Mesendoderm (in vitro differentiated cells): ENCODE measurements around the gene PRSS50. TPM values are rescaled to one million over a fixed set of nuclear protein-coding genes. Genes with fewer than 3 reads are reported as not detected.

Experiments used
- DNase-seq: peaks from one replicate; pipeline ENCODE4 v3.0.0; 2013
- H2AK5ac ChIP-seq: 2 replicates; pipeline ENCODE4 v1.6.1; 2013; ENCODE audit warnings: low read length, inconsistent platforms
- H2BK120ac ChIP-seq: 2 replicates; pipeline ENCODE4 v1.6.1; 2013; ENCODE audit warnings: low read depth, mild to moderate bottlenecking, low read length, moderate library complexity, mixed read lengths
- H2BK15ac ChIP-seq: replicated peaks from 2 replicates; pipeline ENCODE4 v1.6.1; 2013; ENCODE audit warnings: low read depth, mild to moderate bottlenecking, moderate library complexity
- H2BK5ac ChIP-seq: 2 replicates; pipeline ENCODE4 v1.6.1; 2013; ENCODE audit warnings: low read length, inconsistent platforms
- H3K18ac ChIP-seq: 2 replicates; pipeline ENCODE4 v1.6.1; 2013; ENCODE audit warnings: mild to moderate bottlenecking, low read length, mixed read lengths
- H3K23ac ChIP-seq: one replicate; pipeline ENCODE4 v1.6.1; 2013; ENCODE audit warnings: low read length
- H3K27ac ChIP-seq: 2 replicates; pipeline ENCODE4 v1.5.1; 2013; ENCODE audit warnings: low read depth, mild to moderate bottlenecking, inconsistent platforms, low read length, moderate library complexity
- H3K27me3 ChIP-seq: 2 replicates; pipeline ENCODE4 v1.6.1; 2013; ENCODE audit warnings: low read length, control low read depth, mild to moderate bottlenecking, inconsistent platforms; ENCODE audit not compliant: insufficient read depth, poor library complexity
- H3K36me3 ChIP-seq: 2 replicates; pipeline ENCODE4 v1.6.1; 2013; ENCODE audit warnings: low read length, inconsistent platforms; ENCODE audit not compliant: control insufficient read depth, insufficient read depth
- H3K4ac ChIP-seq: one replicate; pipeline ENCODE4 v1.6.1; 2013; ENCODE audit warnings: low read depth, mild to moderate bottlenecking, low read length, moderate library complexity
- H3K4me1 ChIP-seq: 2 replicates; pipeline ENCODE4 v1.6.1; 2013; ENCODE audit warnings: low read depth, low read length, inconsistent platforms; ENCODE audit not compliant: control insufficient read depth
- H3K4me2 ChIP-seq: 2 replicates; pipeline ENCODE4 v1.6.1; 2013; ENCODE audit warnings: low read length
- H3K4me3 ChIP-seq: 2 replicates; pipeline ENCODE4 v1.5.1; 2013; ENCODE audit warnings: mild to moderate bottlenecking, low read length
- H3K56ac ChIP-seq: one replicate; pipeline ENCODE4 v1.6.1; 2013; ENCODE audit warnings: low read length
- H3K79me1 ChIP-seq: 2 replicates; pipeline ENCODE4 v1.6.1; 2013; ENCODE audit warnings: low read length, inconsistent platforms
- H3K79me2 ChIP-seq: 2 replicates; pipeline ENCODE4 v1.6.1; 2013; ENCODE audit warnings: mild to moderate bottlenecking, low read length; ENCODE audit not compliant: control insufficient read depth, insufficient read depth
- H3K9ac ChIP-seq: 2 replicates; pipeline ENCODE4 v1.6.1; 2013; ENCODE audit warnings: low read length, inconsistent platforms
- H4K5ac ChIP-seq: one replicate; pipeline ENCODE4 v1.6.1; 2013; ENCODE audit warnings: low read length
- H4K8ac ChIP-seq: one replicate; pipeline ENCODE4 v1.6.1; 2013; ENCODE audit warnings: low read depth, mild to moderate bottlenecking, control low read depth, low read length, moderate library complexity
- WGBS: extraction: QIAGEN DNeasy Blood & Tissue Kit; methylation state at CpG from one replicate; pipeline ENCODE4 v1.1.7; 2013; ENCODE audit warnings: low lambda C conversion rate, missing lambda C conversion rate; ENCODE audit not compliant: insufficient coverage; ENCODE audit errors: extremely low coverage; 5-methylcytosine and 5-hydroxymethylcytosine counted together
- small RNA-seq: library from polyadenylated mRNA; stranded (forward); fragments of <200 nt; extraction: miRNeasy Mini kit (QIAGEN cat#:217004); gene quantifications from one replicate; pipeline ENCODE3, GENCODE V24; 2013; ENCODE audit not compliant: insufficient read depth

PRSS50 gene

DNA sequence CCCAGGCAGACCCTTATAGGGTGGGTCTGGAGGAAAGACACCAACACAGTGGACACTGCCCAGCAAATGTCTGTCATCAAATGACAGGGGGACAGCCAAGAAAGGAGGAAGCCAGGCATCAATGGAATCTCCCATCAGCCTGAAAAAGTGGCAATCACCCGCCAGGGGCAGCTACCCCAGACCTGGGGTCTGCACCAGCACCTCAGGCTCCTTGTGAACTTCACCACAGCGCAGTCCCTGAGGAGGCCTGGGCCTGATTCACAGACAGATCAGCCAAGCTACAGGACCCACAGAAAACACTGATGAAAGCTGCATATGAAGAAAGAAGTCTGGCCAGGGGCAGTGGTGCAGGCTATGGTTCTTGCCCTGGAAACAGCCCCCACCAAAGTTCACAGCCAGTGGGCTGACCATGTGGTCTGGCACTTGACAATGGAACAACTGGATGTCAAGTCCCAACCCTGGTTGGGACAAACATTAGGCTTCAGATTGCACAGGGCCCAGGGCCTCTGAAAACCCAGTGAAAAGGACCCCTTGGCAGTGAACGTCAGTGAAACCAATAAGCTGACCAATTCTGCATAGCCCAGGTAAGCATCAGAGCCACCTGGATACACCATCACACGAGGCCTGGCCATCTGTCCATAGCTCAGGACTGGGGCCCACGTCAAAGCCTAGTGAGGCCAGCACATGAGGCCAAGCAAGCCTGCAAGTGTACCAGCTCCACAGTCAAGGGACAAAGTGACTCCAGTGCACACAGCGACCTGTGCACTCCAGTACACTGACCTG lies 53.3 kb downstream of the PRSS50 start:
- Histone ChIP-seq H3K4ac (no peak overlapping the region), H4K5ac (no peak overlapping the region), H3K36me3 (no peaks in the 10 kb centered on the region), H4K8ac (no peak overlapping the region), H3K4me3 (no peak overlapping the region), H3K27ac (no peak overlapping the region), H3K56ac (peak overlapping the region; percentile 40), H2BK15ac (no peak overlapping the region), H3K18ac (no peak overlapping the region), H3K4me1 (peaks cover 8% of the 10 kb centered on the region), H2BK120ac (no peak overlapping the region), H2BK5ac (no peak overlapping the region), H3K23ac (no peak overlapping the region), H3K9ac (no peak overlapping the region), H3K79me1 (no peaks in the 10 kb centered on the region), H3K79me2 (no peaks in the 10 kb centered on the region), H3K27me3 (no peaks in the 10 kb centered on the region), H2AK5ac (no peak overlapping the region), H3K4me2 (no peak overlapping the region)
- WGBS, result no CpG with 5 or more reads among the region's 6 CpGs
- DNase-seq, result no peak

DNA sequence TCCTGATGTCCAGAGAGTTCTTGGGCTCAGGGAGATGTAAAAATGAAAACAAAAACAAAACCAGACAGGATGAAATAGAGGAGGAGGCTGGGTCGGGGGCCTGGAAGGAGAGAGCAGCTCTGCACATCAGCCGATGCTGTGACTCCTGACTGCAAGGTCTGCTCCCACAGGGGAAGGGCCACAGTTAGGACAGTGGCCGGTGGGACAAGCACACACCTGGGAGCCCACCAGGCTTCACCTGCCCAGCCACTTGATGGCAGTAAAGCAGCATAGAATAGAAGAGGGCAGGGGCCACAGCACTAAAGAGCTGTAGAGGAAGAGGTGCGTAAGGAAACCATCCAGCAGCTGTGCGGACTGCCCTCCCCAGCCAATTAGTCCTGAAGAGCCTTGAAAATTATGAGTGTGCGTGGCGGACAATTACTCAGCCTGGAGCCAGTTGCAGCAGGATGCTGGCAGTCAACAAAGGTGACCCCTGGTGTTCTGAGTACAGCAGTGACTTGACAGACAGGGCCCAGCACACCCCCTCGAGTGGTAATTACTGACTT lies 54.0 kb downstream of the PRSS50 start:
- Histone ChIP-seq H2BK15ac (no peak overlapping the region), H3K18ac (no peak overlapping the region), H2AK5ac (no peak overlapping the region), H4K8ac (no peak overlapping the region), H3K27me3 (no peaks in the 10 kb centered on the region), H3K4ac (no peak overlapping the region), H3K36me3 (no peaks in the 10 kb centered on the region), H3K9ac (no peak overlapping the region), H2BK120ac (no peak overlapping the region), H2BK5ac (no peak overlapping the region), H3K79me1 (no peaks in the 10 kb centered on the region), H3K79me2 (no peaks in the 10 kb centered on the region), H3K27ac (no peak overlapping the region), H3K23ac (no peak overlapping the region), H3K56ac (peak overlapping the region; percentile 17), H4K5ac (no peak overlapping the region), H3K4me1 (peaks cover 8% of the 10 kb centered on the region), H3K4me3 (no peak overlapping the region), H3K4me2 (no peak overlapping the region)
- peak; percentile 47 for DNase-seq
- no CpG with 5 or more reads among the region's 8 CpGs for WGBS

DNA sequence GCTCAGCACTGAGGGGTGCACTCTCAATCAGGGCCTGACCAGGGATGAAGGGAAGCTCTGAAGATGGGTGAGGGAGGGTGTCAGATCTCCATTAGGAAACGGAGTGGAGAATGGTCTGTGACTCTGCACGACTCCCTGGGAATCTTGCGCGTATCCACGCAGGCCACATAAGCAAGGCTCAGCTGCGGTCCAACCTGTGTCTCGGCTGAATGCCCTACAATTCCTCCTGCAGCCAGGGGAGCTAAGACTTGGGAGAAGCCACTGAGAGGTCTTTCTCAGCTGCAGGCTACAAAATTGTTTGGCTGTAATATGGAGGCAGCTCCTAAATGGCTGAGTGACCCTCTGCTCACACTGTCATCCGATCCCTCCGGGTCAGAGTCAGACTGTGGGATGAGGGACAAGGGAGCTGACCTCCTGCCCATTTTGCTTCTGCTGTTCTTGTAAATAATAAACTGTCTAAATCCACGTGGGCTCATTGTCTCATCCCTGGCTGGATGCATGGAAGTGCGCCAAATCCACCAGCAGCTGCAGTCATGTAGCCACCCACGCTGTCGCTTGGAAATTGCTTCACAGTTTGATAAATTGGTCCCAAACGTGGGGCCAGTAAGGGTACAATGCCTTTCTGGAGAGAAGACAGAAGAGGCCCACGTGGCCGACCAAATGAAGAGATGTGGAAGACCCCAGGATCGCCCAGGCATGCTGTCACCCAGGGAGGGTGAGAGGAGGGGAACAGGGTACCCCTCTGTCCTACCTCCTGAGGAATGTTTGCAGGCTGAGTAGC lies 54.7 kb downstream of the PRSS50 start:
- Histone ChIP-seq H3K4me2 (no peak overlapping the region), H2AK5ac (no peak overlapping the region), H3K9ac (no peak overlapping the region), H3K56ac (peak overlapping the region; percentile 10), H3K23ac (no peak overlapping the region), H4K8ac (no peak overlapping the region), H3K36me3 (no peaks in the 10 kb centered on the region), H3K18ac (no peak overlapping the region), H3K27ac (no peak overlapping the region), H3K4ac (no peak overlapping the region), H2BK5ac (no peak overlapping the region), H3K79me1 (no peaks in the 10 kb centered on the region), H2BK120ac (no peak overlapping the region), H3K27me3 (no peaks in the 10 kb centered on the region), H4K5ac (no peak overlapping the region), H3K4me1 (peaks cover 8% of the 10 kb centered on the region), H3K4me3 (no peak overlapping the region), H3K79me2 (no peaks in the 10 kb centered on the region), H2BK15ac (no peak overlapping the region)
- no CpG with 5 or more reads among the region's 17 CpGs for WGBS
- no peak for DNase-seq

Small RNAs within 50 kb of the gene (small RNA-seq; reads per million reads assigned to genes)
- not detected for gene PRSS45
